SH-SY5Y (cell line): ENCODE measurements around the gene CYBB.

Experiments used
- GATA2 ChIP-seq: IDR thresholded peaks from 2 replicates; pipeline ENCODE4 v1.6.1; 2011; ENCODE audit warnings: mild to moderate bottlenecking, low read depth, low read length
- GATA3 ChIP-seq: IDR thresholded peaks from 2 replicates; pipeline ENCODE4 v1.6.1; 2011; ENCODE audit warnings: low read depth, mild to moderate bottlenecking, low read length, moderate library complexity

Gene CYBB

GRCh38 chrX:37779857-37780256 is at the start of gene CYBB:
TSS of gene CYBB (plus strand) at chrX:37780059. CDS start at chrX:37780078, 19 bp downstream.
- TF ChIP-seq GATA2 = no peak
- TF ChIP-seq GATA3 = no peak

GRCh38 chrX:37745354-37745753 is 34.5 kb upstream of the CYBB start:
- TF ChIP-seq GATA3 (no peak), GATA2 (no peak)

- no peak for TF ChIP-seq GATA3
Observed at GRCh38 chrX:37745835-37746217, 34.0 kb upstream of the CYBB start.

- no peak for TF ChIP-seq GATA3
- TF ChIP-seq GATA2 = no peak
Observed at GRCh38 chrX:37746218-37746941, 33.5 kb upstream of the CYBB start.

DNA sequence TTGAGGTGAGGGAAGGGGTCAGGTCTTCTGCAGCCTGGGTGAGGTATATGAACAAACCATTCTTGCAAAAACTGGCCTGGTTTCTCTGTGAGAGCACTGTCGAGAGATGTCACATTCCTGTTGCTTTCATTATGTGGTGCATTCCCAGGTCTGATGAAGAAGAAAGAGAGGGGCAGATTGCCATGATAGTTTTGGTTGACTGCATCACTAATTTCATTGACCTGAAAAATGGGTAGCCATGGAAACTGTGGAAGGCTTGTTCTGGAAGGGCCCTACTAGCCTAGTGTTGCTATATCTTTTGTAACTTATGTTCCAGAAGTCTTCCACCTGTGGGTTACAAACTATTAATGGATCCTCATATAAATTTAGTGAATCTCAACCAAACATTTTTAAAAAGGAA is 32.9 kb upstream of the CYBB start:
- TF ChIP-seq GATA2 = no peak
- TF ChIP-seq GATA3 = no peak

GRCh38 chrX:37752281-37752680 is 27.6 kb upstream of the CYBB start:
- TF ChIP-seq GATA2 (no peak), GATA3 (no peak)

DNA sequence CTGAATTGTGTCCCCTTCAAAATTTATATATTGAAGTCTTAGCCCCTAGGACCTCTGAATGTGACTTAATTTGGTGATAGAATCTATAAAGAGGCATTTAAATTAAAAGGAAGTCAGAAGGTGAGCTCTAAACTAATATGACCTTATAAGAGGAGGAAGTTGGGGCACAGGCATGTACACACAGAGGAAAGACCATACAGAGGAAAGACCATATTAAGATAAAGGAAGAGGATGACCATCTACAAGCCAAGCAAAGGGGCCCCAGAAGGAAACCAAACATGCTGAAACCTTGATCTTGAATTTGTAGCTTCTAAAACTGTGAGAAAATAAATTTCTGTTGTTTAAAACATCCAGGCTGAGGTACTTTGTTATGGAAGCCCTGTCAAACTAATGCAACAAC is 26.9 kb upstream of the CYBB start:
- TF ChIP-seq GATA2 (no peak), GATA3 (no peak)

GRCh38 chrX:37753384-37753783 is 26.5 kb upstream of the CYBB start:
- no peak for TF ChIP-seq GATA2

GRCh38 chrX:37754516-37754915 is 25.3 kb upstream of the CYBB start:
- TF ChIP-seq GATA3 = no peak
- no peak for TF ChIP-seq GATA2

DNA sequence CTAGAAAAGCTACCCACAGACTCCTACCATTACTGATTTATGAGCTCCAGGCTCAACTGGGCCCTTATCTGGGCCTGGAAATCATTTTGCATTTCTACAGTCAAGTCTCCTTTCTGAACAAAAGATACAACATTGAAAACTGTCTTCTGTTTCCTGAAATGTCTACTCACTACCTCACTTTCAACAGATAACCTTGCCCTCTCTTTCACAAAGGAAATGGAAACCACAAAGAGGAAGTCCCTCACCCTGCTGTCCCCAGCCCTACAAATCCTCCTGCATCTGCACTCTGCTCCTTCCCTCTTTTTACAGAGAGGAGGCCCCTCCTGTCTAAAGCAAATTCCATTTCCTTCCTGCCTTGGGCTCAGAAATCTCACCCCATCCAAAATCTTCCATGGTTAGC is 24.8 kb upstream of the CYBB start:
- TF ChIP-seq GATA2 (no peak), GATA3 (no peak)

GRCh38 chrX:37757082-37757481 is 22.8 kb upstream of the CYBB start:
- TF ChIP-seq GATA3 (no peak), GATA2 (no peak)

DNA sequence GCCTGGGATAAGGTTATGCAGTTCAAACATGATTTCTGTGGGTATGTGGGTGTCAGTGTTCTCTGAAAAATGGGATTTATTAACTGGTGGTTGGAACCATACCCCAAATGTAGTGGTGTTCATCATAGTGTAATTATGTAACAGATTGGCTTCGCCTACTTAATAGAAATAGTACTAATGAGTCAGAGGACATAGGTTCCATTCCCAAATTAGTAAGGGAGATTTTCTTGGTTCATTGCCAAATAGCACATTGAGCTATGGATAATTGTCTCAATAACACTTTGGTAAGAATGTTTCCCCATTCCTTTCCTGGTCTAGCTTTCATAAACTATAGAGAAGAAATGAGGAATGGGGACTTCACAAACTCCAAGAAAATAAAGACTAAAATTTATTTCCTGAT is 20.5 kb upstream of the CYBB start:
- TF ChIP-seq GATA2 (no peak), GATA3 (no peak)

DNA sequence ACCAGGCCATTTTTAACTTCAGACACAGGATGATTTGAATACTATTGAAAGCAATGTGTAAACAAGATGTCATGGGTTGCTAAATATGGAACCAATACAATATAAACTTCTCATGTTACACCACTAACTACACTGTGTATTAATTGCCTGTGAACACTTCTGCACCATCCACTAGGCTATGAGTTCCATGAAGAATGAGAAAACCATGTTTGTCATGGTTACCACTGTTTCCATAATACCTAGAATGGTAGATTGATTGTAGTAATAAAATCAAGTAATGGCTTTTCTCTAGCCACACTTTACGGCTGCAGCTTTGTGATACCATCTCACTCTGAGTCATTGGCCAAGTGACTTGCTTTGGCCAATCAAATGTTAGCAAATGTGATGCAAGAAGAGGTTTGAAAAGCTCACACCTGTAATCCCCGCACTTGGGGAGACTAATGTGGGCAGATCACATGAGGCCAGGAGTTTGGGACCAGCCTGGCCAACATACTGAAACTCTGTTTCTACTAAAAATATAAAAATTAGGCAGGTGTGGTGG is 19.9 kb upstream of the CYBB start:
- TF ChIP-seq GATA3 = no peak
- TF ChIP-seq GATA2 = no peak

- TF ChIP-seq GATA2 = no peak
- no peak for TF ChIP-seq GATA3
Observed at GRCh38 chrX:37763400-37763799, 16.5 kb upstream of the CYBB start.

DNA sequence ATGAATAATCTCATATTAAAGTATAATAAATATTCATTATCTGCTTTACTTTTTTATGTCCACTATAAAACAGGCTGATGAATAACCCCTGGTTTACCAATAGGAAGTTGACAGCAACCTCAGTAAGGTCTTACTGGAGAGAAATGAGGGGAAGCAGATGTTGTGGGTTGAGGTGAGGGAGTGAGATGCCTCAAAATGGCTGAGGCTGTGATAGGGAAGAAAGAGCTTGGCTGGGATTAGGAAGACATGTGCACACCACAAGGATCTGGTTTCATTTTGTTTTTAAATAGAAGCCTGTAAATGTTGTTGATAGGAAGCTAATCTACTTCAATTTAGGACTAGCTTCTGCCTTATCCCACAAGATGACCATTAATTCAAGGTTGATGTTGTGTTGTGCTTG is 14.4 kb upstream of the CYBB start:
- TF ChIP-seq GATA3 (no peak), GATA2 (no peak)

DNA sequence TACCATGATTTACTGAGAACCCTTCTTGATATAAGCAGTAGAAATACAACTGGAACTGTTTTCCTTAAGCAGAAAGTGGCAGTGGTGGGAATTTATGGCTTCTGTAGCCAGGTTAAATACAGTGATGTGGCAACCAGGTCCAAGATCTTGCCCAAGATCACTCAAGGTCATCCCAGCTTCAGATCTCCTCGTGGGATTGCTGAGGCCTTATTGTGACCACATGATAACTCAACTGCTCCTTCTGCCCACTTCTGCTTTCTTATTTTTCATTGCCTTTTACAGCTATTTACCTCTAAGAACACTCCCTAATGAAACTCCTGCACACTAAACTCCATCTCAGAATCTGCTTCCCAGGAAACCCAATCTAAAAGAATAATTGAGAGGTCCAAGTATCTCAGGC is 12.4 kb upstream of the CYBB start:
- TF ChIP-seq GATA2 = no peak
- no peak for TF ChIP-seq GATA3
